ENCODE results near the gene GRM7. TPM values are rescaled to one million over a fixed set of nuclear protein-coding genes. Genes with fewer than 3 reads are reported as not detected.

GRM7 gene
- total RNA-seq, 6 donors from 2014 or later = 0.46 to 8.6 TPM; not detected in 4

- DNase-seq (peak in 1 of 2 donors; percentile 28), ATAC-seq (ENCODE audit: low FRiP score in 2 of 2) (peak in 1 of 2 donors; percentile 34)
- Histone ChIP-seq H3K27me3 (no peaks in the 10 kb centered on the region), H3K4me3 (no peak overlapping the region), H3K9me3 (no peaks in the 10 kb centered on the region), H3K27ac (no peak overlapping the region), H3K36me3 (no peaks in the 10 kb centered on the region), H3K4me1 (no peaks in the 10 kb centered on the region)
- TF ChIP-seq CTCF (IDR thresholded peaks at IDR 0.05) (no peak), EP300 (IDR thresholded peaks at IDR 0.05) (no peak), POLR2AphosphoS5 (IDR thresholded peaks at IDR 0.05) (no peak), POLR2A (IDR thresholded peaks at IDR 0.05) (no peak)
- WGBS, 2 donors = 60 to 62% methylated on average over 7 of the region's 7 CpGs
Measured at GRCh38 chr3:7371693-7372572, 511.0 kb downstream of the GRM7 start.

- 89 to 98% methylated on average over 2 of the region's 2 CpGs for WGBS, 2 donors
Measured at GRCh38 chr3:7377103-7377502, 516.2 kb downstream of the GRM7 start.

GRCh38 chr3:7381741-7382140, 520.8 kb downstream of the GRM7 start:
- TF ChIP-seq EP300 (IDR thresholded peaks at IDR 0.05) (no peak), POLR2A (IDR thresholded peaks at IDR 0.05) (no peak), POLR2AphosphoS5 (IDR thresholded peaks at IDR 0.05) (no peak), CTCF (IDR thresholded peaks at IDR 0.05) (no peak)
- H3K9me3 ChIP-seq = no peaks in the 10 kb centered on the region

More at GRCh38 chr3:7377103-7377502, 516.2 kb downstream of the GRM7 start:
- ATAC-seq (ENCODE audit: low FRiP score in 2 of 2) = no peak
- no peak overlapping the region for H3K27ac ChIP-seq
- no peaks in the 10 kb centered on the region for H3K27me3 ChIP-seq
- no peaks in the 10 kb centered on the region for H3K9me3 ChIP-seq
- peaks cover 0 to 4% (median 0%) of the 10 kb centered on the region in 4 donors for H3K4me1 ChIP-seq
- H3K36me3 ChIP-seq = no peaks in the 10 kb centered on the region
- no peak for TF ChIP-seq POLR2A (IDR thresholded peaks at IDR 0.05)
- TF ChIP-seq EP300 (IDR thresholded peaks at IDR 0.05) = no peak
- no peak for TF ChIP-seq POLR2AphosphoS5 (IDR thresholded peaks at IDR 0.05)
- no peak for TF ChIP-seq CTCF (IDR thresholded peaks at IDR 0.05)
- DNase-seq = no peak
- H3K4me3 ChIP-seq = no peak overlapping the region

GRCh38 chr3:7382293-7383010, 521.5 kb downstream of the GRM7 start:
- ATAC-seq (ENCODE audit: low FRiP score in 2 of 2) = peak in 1 of 2 donors; percentile 43
- TF ChIP-seq CTCF (IDR thresholded peaks at IDR 0.05) (no peak), POLR2AphosphoS5 (IDR thresholded peaks at IDR 0.05) (no peak), POLR2A (IDR thresholded peaks at IDR 0.05) (no peak), EP300 (IDR thresholded peaks at IDR 0.05) (no peak)
- 40 to 53% methylated on average over 2 of the region's 2 CpGs for WGBS, 2 donors
- DNase-seq = no peak
- Histone ChIP-seq H3K4me1 (peaks cover 0 to 5% (median 2%) of the 10 kb centered on the region in 4 donors), H3K9me3 (no peaks in the 10 kb centered on the region), H3K27me3 (no peaks in the 10 kb centered on the region), H3K36me3 (no peaks in the 10 kb centered on the region), H3K4me3 (no peak overlapping the region), H3K27ac (peak overlapping the region in 1 of 4 donors; percentile 20)

More at GRCh38 chr3:7381741-7382140, 520.8 kb downstream of the GRM7 start:
- no peaks in the 10 kb centered on the region for H3K36me3 ChIP-seq
- DNase-seq (no peak), ATAC-seq (ENCODE audit: low FRiP score in 2 of 2) (no peak)
- H3K4me1 ChIP-seq = peaks cover 0 to 5% (median 2%) of the 10 kb centered on the region in 4 donors
- no peak overlapping the region for H3K27ac ChIP-seq
- no peaks in the 10 kb centered on the region for H3K27me3 ChIP-seq
- H3K4me3 ChIP-seq = no peak overlapping the region
